Heart right ventricle (tissue), 16 donors: ENCODE data around the gene CCDC182. TPM values are rescaled to one million over a fixed set of nuclear protein-coding genes. Genes with fewer than 3 reads are reported as not detected.

ENCODE experiments used
- ATAC-seq, 8 donors: fragments of 200-7000 bp; cut with Tn5 transposase; one replicate each; pipeline ENCODE4 v1.9.1; 2020; ENCODE audit warnings: mild to moderate bottlenecking in 8 of 8, moderate library complexity in 8 of 8, moderate number of reproducible peaks in 1 of 8
- DNase-seq, 2 donors: peaks; one replicate each; pipeline ENCODE4 v3.0.0-alpha.2; 2020
- H3K27ac ChIP-seq, 10 donors: fragments of 200-600 bp; sonication (generic) in 2 of 10; one replicate each; pipeline versions ENCODE4 v1.5.0 to v1.8.0; 2020 to 2022; ENCODE audit warnings: mild to moderate bottlenecking in 3 of 10
- H3K27me3 ChIP-seq, 7 donors: fragments of 200-600 bp; one replicate each; pipeline ENCODE4 v1.8.0; 2021 to 2022; ENCODE audit warnings: mild to moderate bottlenecking in 2 of 7
- H3K36me3 ChIP-seq, 9 donors: fragments of 200-600 bp; sonication (generic) in 1 of 9; one replicate each; pipeline versions ENCODE4 v1.5.0 to v1.8.0; 2020 to 2022; ENCODE audit warnings: mild to moderate bottlenecking in 2 of 9
- H3K4me1 ChIP-seq, 9 donors: fragments of 200-600 bp; sonication (generic) in 1 of 9; one replicate each; pipeline versions ENCODE4 v1.5.0 to v1.8.0; 2020 to 2022; ENCODE audit warnings: mild to moderate bottlenecking in 4 of 9
- H3K4me3 ChIP-seq, 10 donors: fragments of 200-600 bp; sonication (generic) in 2 of 10; one replicate each; pipeline versions ENCODE4 v1.5.0 to v1.8.0; 2020 to 2022; ENCODE audit warnings: mild to moderate bottlenecking in 7 of 10, moderate library complexity in 2 of 10
- H3K9me3 ChIP-seq, 11 donors: fragments of 200-600 bp in 10 of 11; sonication (generic) in 2 of 11; one replicate each; pipeline versions ENCODE4 v1.5.0 to v1.8.0; 2013 to 2022; ENCODE audit warnings: mild to moderate bottlenecking in 2 of 11, control low read depth in 1 of 11, moderate library complexity in 1 of 11
- WGBS, 2 donors: extraction: QIAGEN DNeasy Blood & Tissue Kit; methylation state at CpG; one replicate each; pipeline ENCODE4 v1.1.7; 2013; ENCODE audit warnings: inconsistent platforms in 1 of 2; 5-methylcytosine and 5-hydroxymethylcytosine counted together
- intact Hi-C, 10 donors: fragments of 100-400 bp; cut with DNase I; formaldehyde crosslinking; loops; one replicate each; pipeline versions ENCODE4 v1.11.1 to v1.14.2; 2022
- polyA plus RNA-seq, 2 donors: library from polyadenylated mRNA; stranded (reverse); fragments of 200-250 nt; gene quantifications; one replicate each; pipeline ENCODE4 v1.2.3, GENCODE V29; 2013
- total RNA-seq, 10 donors: library from RNA; stranded (reverse); fragmentation: NEBNext Ultra II Directional in 3 of 10; extraction: Animal tissue kit (Norgen Biotek cat#: 25700) in 3 of 10; gene quantifications; one replicate each; pipeline versions ENCODE4 v1.2.1 to v1.2.4, GENCODE V29; 2021 to 2023
- TF ChIP-seq, protein P1 (sequence below), 9 donors: fragments of 200-600 bp; sonication (generic) in 2 of 9; IDR thresholded peaks; one replicate each; pipeline versions ENCODE4 v1.5.0 to v1.8.0; 2021 to 2022; ENCODE audit warnings: antibody characterized with exemption in 9 of 9, mild to moderate bottlenecking in 5 of 9, moderate library complexity in 1 of 9
- donor health status: Arrhythmogenic right ventricular cardiomyopathy.
- donor health status: ischemic (EF 13 %, LVEDD 7.1; RV severe dilation, severe dysfunction).
- donor health status: healthy with polysubstance abuse.
- donor health status: DM: no; HTN: yes; CAD: no.
- donor health status: DM: no; HTN: no; CAD: no.
- donor health status: ischemic (EF 25% LVEDD 6.9; RV normal size, moderate dysfunction).
- donor health status: ischemic (EF 25% LVEDD 5.7; RV mildly dilated, moderate dysfunction).
- donor health status: healthy.
- donor health status: DM: yes; HTN: yes; CAD: no.
- donor health status: Ischemic cardiomyopathy.
- donor health status: ischemic (EF 35%, LVEDD 5.7; RV mildly dilated, moderate dysfunction).
- donor health status: nonischemic (EF 11% LVEDD 7.7; RV severe dilation, severe dysfunction).
- donor health status: DM: yes; HTN: yes; CAD: no.
- donor health status: PGD.
- donor health status: ischemic (EF 29% LVEDD 5.4; RV normal size, mild dysfunction).
- donor health status: nonischemic (EF 23%, LVEDD 6.1; RV moderate dilation, normal function).

Gene CCDC182
- total and polyA plus RNA-seq, 12 donors = not detected

DNA sequence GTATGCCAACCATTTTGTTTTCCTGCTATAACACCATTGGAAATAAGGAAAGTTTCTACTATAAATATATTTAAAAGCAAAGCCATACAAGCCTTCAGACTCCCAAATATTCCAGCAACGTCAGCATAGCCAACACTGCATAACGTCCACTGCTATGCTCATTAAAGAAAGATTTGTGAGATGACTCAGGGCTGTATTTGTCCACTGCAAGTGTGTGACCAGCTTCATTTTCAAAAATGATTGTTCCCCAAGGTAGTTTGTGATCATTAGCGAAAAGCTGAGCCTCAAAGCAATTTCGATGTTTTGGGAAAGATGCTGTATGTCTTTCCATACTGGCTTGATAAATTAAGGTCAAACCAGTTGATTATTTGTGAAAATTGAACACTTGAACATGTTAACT, 14.9 kb upstream of the CCDC182 start:
- no peaks in the 10 kb centered on the region for H3K4me1 ChIP-seq
- ATAC-seq (no peak), DNase-seq (no peak)
- 84 to 85% methylated on average over 4 of the region's 4 CpGs for WGBS, 2 donors
- peaks cover 0 to 7% (median 3%) of the 10 kb centered on the region in 7 donors for H3K27me3 ChIP-seq
- TF ChIP-seq, protein P1, sequence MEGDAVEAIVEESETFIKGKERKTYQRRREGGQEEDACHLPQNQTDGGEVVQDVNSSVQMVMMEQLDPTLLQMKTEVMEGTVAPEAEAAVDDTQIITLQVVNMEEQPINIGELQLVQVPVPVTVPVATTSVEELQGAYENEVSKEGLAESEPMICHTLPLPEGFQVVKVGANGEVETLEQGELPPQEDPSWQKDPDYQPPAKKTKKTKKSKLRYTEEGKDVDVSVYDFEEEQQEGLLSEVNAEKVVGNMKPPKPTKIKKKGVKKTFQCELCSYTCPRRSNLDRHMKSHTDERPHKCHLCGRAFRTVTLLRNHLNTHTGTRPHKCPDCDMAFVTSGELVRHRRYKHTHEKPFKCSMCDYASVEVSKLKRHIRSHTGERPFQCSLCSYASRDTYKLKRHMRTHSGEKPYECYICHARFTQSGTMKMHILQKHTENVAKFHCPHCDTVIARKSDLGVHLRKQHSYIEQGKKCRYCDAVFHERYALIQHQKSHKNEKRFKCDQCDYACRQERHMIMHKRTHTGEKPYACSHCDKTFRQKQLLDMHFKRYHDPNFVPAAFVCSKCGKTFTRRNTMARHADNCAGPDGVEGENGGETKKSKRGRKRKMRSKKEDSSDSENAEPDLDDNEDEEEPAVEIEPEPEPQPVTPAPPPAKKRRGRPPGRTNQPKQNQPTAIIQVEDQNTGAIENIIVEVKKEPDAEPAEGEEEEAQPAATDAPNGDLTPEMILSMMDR (IDR thresholded peaks at IDR 0.05) = no peak
- H3K27ac ChIP-seq = no peak overlapping the region
- H3K4me3 ChIP-seq = no peak overlapping the region
- H3K36me3 ChIP-seq = no peaks in the 10 kb centered on the region
- H3K9me3 ChIP-seq = no peaks in the 10 kb centered on the region
- intact Hi-C loops = no loop called here

DNA sequence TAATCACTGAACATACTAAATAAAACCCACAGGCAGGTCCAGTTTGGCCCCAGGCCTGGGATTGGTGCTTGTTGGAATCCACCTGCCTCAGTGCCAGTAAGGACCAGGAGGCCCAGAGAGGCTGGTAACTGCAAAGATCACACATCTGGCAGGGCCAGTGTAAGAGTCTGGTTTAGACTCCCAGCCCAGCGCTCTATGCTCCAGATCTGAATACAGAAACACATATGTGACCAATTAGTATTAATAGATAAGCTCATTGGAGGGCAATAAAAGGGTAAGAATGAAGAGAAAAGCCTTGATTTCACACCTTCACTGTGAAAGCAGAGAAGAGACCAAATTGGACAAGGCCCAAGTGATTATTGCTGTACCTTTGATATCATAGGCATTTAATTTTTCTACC, 13.6 kb upstream of the CCDC182 start:
- DNase-seq (no peak), ATAC-seq (no peak)
- H3K9me3 ChIP-seq = no peaks in the 10 kb centered on the region
- no peak overlapping the region for H3K4me3 ChIP-seq
- WGBS, 2 donors = 89 to 94% methylated on average over 1 of the region's 1 CpG
- no peaks in the 10 kb centered on the region for H3K4me1 ChIP-seq
- TF ChIP-seq, protein P1 (IDR thresholded peaks at IDR 0.05) = no peak
- H3K27ac ChIP-seq = no peak overlapping the region
- intact Hi-C loops = no loop called here
- no peaks in the 10 kb centered on the region for H3K36me3 ChIP-seq
- peaks cover 0 to 7% (median 3%) of the 10 kb centered on the region in 7 donors for H3K27me3 ChIP-seq

DNA sequence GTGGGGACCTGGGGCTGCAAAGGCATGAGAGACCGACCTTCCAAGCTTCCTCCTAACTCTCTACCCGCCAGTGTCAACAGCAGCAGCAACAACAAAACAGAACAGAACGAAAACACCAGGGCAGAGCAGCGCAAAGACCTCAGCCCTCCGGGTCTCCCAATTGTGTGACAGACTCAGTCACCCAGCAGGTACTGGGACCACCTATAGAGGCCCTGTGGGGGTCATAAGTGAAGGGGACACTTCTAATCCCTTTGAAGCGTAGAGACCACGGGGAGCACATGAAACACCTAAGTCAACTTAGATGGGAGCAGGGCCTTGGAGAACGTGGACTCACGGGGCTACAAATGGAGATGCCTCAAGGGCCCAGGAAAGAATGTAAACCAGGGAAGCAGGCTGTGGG, 12.6 kb upstream of the CCDC182 start:
- H3K27me3 ChIP-seq = peaks cover 0 to 7% (median 3%) of the 10 kb centered on the region in 7 donors
- TF ChIP-seq, protein P1 (IDR thresholded peaks at IDR 0.05) = no peak
- intact Hi-C loops = no loop called here
- H3K4me3 ChIP-seq = no peak overlapping the region
- no peak for DNase-seq
- no peak overlapping the region for H3K27ac ChIP-seq
- ATAC-seq = no peak
- H3K9me3 ChIP-seq = no peaks in the 10 kb centered on the region
- H3K36me3 ChIP-seq = no peaks in the 10 kb centered on the region
- 82 to 87% methylated on average over 9 of the region's 9 CpGs for WGBS, 2 donors
- H3K4me1 ChIP-seq = no peaks in the 10 kb centered on the region

DNA sequence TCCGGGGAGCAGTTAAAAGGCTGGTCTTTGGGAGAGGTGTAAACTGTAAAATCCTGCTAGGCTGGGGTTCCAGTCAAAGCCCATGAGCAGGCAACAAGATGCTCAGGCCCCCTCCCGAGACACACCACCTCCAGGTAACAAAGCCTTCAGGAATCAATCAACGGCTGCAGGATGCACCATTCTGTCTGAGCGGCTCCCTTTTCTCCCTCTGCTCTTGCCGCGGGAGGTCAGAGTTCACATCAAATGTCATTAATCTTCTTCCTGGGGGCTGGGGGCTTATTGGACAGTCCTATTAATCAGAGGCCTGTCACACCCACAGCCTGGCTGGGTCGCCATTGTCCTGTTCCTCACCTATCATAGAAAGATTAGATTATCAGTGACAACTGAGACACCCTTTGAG, 11.9 kb upstream of the CCDC182 start:
- H3K27ac ChIP-seq = no peak overlapping the region
- no peak for ATAC-seq
- peaks cover 0 to 6% (median 3%) of the 10 kb centered on the region in 7 donors for H3K27me3 ChIP-seq
- H3K4me1 ChIP-seq = no peaks in the 10 kb centered on the region
- intact Hi-C loops = no loop called here
- no peak overlapping the region for H3K4me3 ChIP-seq
- no peak for DNase-seq
- H3K36me3 ChIP-seq = no peaks in the 10 kb centered on the region
- 71 to 72% methylated on average over 7 of the region's 7 CpGs for WGBS, 2 donors
- no peaks in the 10 kb centered on the region for H3K9me3 ChIP-seq
- TF ChIP-seq, protein P1 (IDR thresholded peaks at IDR 0.05) = no peak
